ENCODE data around the gene TTC7B.

GRCh38 chr14:90599748-90600507, 216.3 kb downstream of the TTC7B start:
- TF ChIP-seq POLR2A (IDR thresholded peaks at IDR 0.05) (no peak), CTCF (IDR thresholded peaks at IDR 0.05) (peak in 4 of 6 experiments; percentile 2 to 47 (median 18))

All from adrenal gland (tissue), 5 donors.